IPS-20b (cell line): ENCODE data around the gene NKAPD1.
"Not testable (repeated sequence)": the region's sequence is repeated elsewhere in the genome, so short reads cannot be mapped to it uniquely, and the experiment has no call there.

Source experiments
- H3K27ac ChIP-seq: one replicate; pipeline ENCODE4 v1.5.1; 2013; ENCODE audit warnings: low read length
- H3K27me3 ChIP-seq: 2 replicates; pipeline ENCODE4 v1.6.1; 2013; ENCODE audit warnings: mild to moderate bottlenecking, low read length, inconsistent platforms; ENCODE audit not compliant: insufficient read depth
- H3K36me3 ChIP-seq: 2 replicates; pipeline ENCODE4 v1.6.1; 2013; ENCODE audit warnings: low read depth, mild to moderate bottlenecking, inconsistent platforms, low read length, moderate library complexity; ENCODE audit not compliant: insufficient read depth
- H3K4me1 ChIP-seq: 2 replicates; pipeline ENCODE4 v1.6.1; 2013; ENCODE audit warnings: mild to moderate bottlenecking, control low read depth, inconsistent platforms, low read length, moderate library complexity; ENCODE audit not compliant: insufficient read depth
- H3K4me3 ChIP-seq: 2 replicates; pipeline ENCODE4 v1.5.1; 2013; ENCODE audit warnings: mild to moderate bottlenecking, low read length, inconsistent platforms
- H3K9ac ChIP-seq: 2 replicates; pipeline ENCODE4 v1.6.1; 2013; ENCODE audit warnings: low read depth, mild to moderate bottlenecking, inconsistent platforms, low read length, moderate library complexity
- H3K9me3 ChIP-seq: 2 replicates; pipeline ENCODE4 v1.6.1; 2013; ENCODE audit warnings: mild to moderate bottlenecking, low read depth, low read length, inconsistent platforms; ENCODE audit not compliant: insufficient read depth

The NKAPD1 gene

GRCh38 chr11:112046647-112047046, 27.5 kb upstream of the NKAPD1 start:
- H3K9me3 ChIP-seq, H3K4me1 ChIP-seq, H3K27ac ChIP-seq, H3K9ac ChIP-seq, H3K27me3 ChIP-seq, H3K4me3 ChIP-seq: not testable (repeated sequence)
- H3K36me3 ChIP-seq = peaks cover 95% of the 10 kb centered on the region

- not testable (repeated sequence) for H3K4me3 ChIP-seq, H3K9ac ChIP-seq, H3K9me3 ChIP-seq, H3K27me3 ChIP-seq, H3K27ac ChIP-seq, H3K4me1 ChIP-seq
- peaks cover 93% of the 10 kb centered on the region for H3K36me3 ChIP-seq
Observed at GRCh38 chr11:112048256-112048655, 25.8 kb upstream of the NKAPD1 start.

- no peak overlapping the region for H3K4me3 ChIP-seq
Observed at GRCh38 chr11:112049777-112050176, 24.3 kb upstream of the NKAPD1 start.

GRCh38 chr11:112050721-112051120, 23.4 kb upstream of the NKAPD1 start:
- Histone ChIP-seq H3K9ac (no peak overlapping the region), H3K9me3 (no peaks in the 10 kb centered on the region), H3K27ac (no peak overlapping the region), H3K4me3 (no peak overlapping the region), H3K36me3 (peaks cover 85% of the 10 kb centered on the region), H3K27me3 (no peaks in the 10 kb centered on the region), H3K4me1 (no peaks in the 10 kb centered on the region)

More at GRCh38 chr11:112049777-112050176, 24.3 kb upstream of the NKAPD1 start:
- no peaks in the 10 kb centered on the region for H3K4me1 ChIP-seq
- no peaks in the 10 kb centered on the region for H3K9me3 ChIP-seq
- H3K9ac ChIP-seq = no peak overlapping the region
- H3K36me3 ChIP-seq = peaks cover 92% of the 10 kb centered on the region
- no peak overlapping the region for H3K27ac ChIP-seq
- H3K27me3 ChIP-seq = no peaks in the 10 kb centered on the region

- Histone ChIP-seq H3K9me3 (no peaks in the 10 kb centered on the region), H3K27me3 (no peaks in the 10 kb centered on the region), H3K9ac (no peak overlapping the region), H3K4me3 (no peak overlapping the region), H3K27ac (no peak overlapping the region), H3K4me1 (no peaks in the 10 kb centered on the region), H3K36me3 (peaks cover 85% of the 10 kb centered on the region)
Observed at GRCh38 chr11:112051768-112052167, 22.3 kb upstream of the NKAPD1 start.

GRCh38 chr11:112057170-112057569, 16.9 kb upstream of the NKAPD1 start:
- H3K4me3 ChIP-seq = no peak overlapping the region
- no peak overlapping the region for H3K27ac ChIP-seq
- H3K9ac ChIP-seq = no peak overlapping the region
- H3K27me3 ChIP-seq = no peaks in the 10 kb centered on the region
- H3K9me3 ChIP-seq = no peaks in the 10 kb centered on the region
- no peaks in the 10 kb centered on the region for H3K4me1 ChIP-seq
- H3K36me3 ChIP-seq = peaks cover 82% of the 10 kb centered on the region

- no peak overlapping the region for H3K9ac ChIP-seq
- no peak overlapping the region for H3K4me3 ChIP-seq
- no peak overlapping the region for H3K27ac ChIP-seq
- H3K4me1 ChIP-seq = no peaks in the 10 kb centered on the region
- peaks cover 84% of the 10 kb centered on the region for H3K36me3 ChIP-seq
- H3K27me3 ChIP-seq = no peaks in the 10 kb centered on the region
- H3K9me3 ChIP-seq = no peaks in the 10 kb centered on the region
Observed at GRCh38 chr11:112058103-112058502, 16.0 kb upstream of the NKAPD1 start.

GRCh38 chr11:112062923-112063322, 11.2 kb upstream of the NKAPD1 start:
- H3K4me1 ChIP-seq = no peaks in the 10 kb centered on the region
- no peaks in the 10 kb centered on the region for H3K27me3 ChIP-seq
- H3K9ac ChIP-seq = no peak overlapping the region
- no peaks in the 10 kb centered on the region for H3K9me3 ChIP-seq
- no peak overlapping the region for H3K27ac ChIP-seq
- H3K4me3 ChIP-seq = no peak overlapping the region
- peaks cover 57% of the 10 kb centered on the region for H3K36me3 ChIP-seq

GRCh38 chr11:112082729-112083128, 8.6 kb downstream of the NKAPD1 start:
- Histone ChIP-seq H3K27me3 (no peaks in the 10 kb centered on the region), H3K4me1 (peaks cover 4% of the 10 kb centered on the region; the same call in 1 of the 2 replicates), H3K4me3 (no peak overlapping the region), H3K27ac (no peak overlapping the region), H3K36me3 (peaks cover 69% of the 10 kb centered on the region), H3K9me3 (no peaks in the 10 kb centered on the region), H3K9ac (no peak overlapping the region)

- peak overlapping the region; percentile 86 for H3K9ac ChIP-seq
- no peaks in the 10 kb centered on the region for H3K9me3 ChIP-seq
- peaks cover 4% of the 10 kb centered on the region; the same call in 1 of the 2 replicates for H3K4me1 ChIP-seq
- H3K27me3 ChIP-seq = no peaks in the 10 kb centered on the region
- peak overlapping the region; percentile 10 for H3K27ac ChIP-seq
- H3K36me3 ChIP-seq = peaks cover 72% of the 10 kb centered on the region
- H3K4me3 ChIP-seq = peak overlapping the region; percentile 84
Observed at GRCh38 chr11:112085822-112086421, 11.8 kb downstream of the NKAPD1 start.

- peak within 1 kb of the TSS; percentile 84 for H3K4me3 ChIP-seq
- no peaks in the 10 kb centered on the region for H3K27me3 ChIP-seq
Observed at GRCh38 chr11:112086422-112087191, 12.5 kb downstream of the NKAPD1 start, which contains the start of the genes SDHD and TIMM8B. Gene SDHD, plus strand, starts transcription at chr11:112086873. Its CDS starts 35 bp downstream, at chr11:112086908. Gene TIMM8B, minus strand, starts transcription at chr11:112086756. Its CDS starts 33 bp downstream, at chr11:112086723.

GRCh38 chr11:112087212-112087611, 13.1 kb downstream of the NKAPD1 start:
- H3K4me1 ChIP-seq = peaks cover 4% of the 10 kb centered on the region; the same call in 1 of the 2 replicates

More at GRCh38 chr11:112086422-112087191, 12.5 kb downstream of the NKAPD1 start, which contains the start of the genes SDHD and TIMM8B:
- Histone ChIP-seq H3K36me3 (peaks cover 77% of the 10 kb centered on the region), H3K9ac (peak within 1 kb of the TSS; percentile 86), H3K27ac (peak within 1 kb of the TSS; percentile 73), H3K4me1 (peaks cover 4% of the 10 kb centered on the region; the same call in 1 of the 2 replicates), H3K9me3 (no peaks in the 10 kb centered on the region)

More at GRCh38 chr11:112087212-112087611, 13.1 kb downstream of the NKAPD1 start:
- Histone ChIP-seq H3K9ac (peak overlapping the region; percentile 86), H3K36me3 (peaks cover 77% of the 10 kb centered on the region), H3K9me3 (no peaks in the 10 kb centered on the region), H3K27me3 (no peaks in the 10 kb centered on the region), H3K27ac (peak overlapping the region; percentile 73), H3K4me3 (peak overlapping the region; percentile 84)
